Brain microvascular endothelial cell (primary cell): ENCODE data around the gene SF1.

Source experiments
- DNase-seq: peaks from one replicate; pipeline ENCODE4 v3.0.0-alpha.2; 2020
- H3K27ac ChIP-seq: fragments of 250-450 bp; sonication (Bioruptor Pico); 2 replicates; pipeline ENCODE4 v1.5.1; 2020; ENCODE audit warnings: mild to moderate bottlenecking, moderate library complexity
- H3K27me3 ChIP-seq: fragments of 250-450 bp; sonication (Bioruptor Pico); replicated peaks from 2 replicates; pipeline ENCODE4 v1.5.1; 2020; ENCODE audit warnings: mild to moderate bottlenecking
- H3K36me3 ChIP-seq: fragments of 250-450 bp; sonication (Bioruptor Pico); replicated peaks from 2 replicates; pipeline ENCODE4 v1.5.1; 2020; ENCODE audit warnings: mild to moderate bottlenecking
- H3K4me3 ChIP-seq: 2 replicates; pipeline ENCODE4 v1.5.1; 2011; ENCODE audit warnings: low read depth, mild to moderate bottlenecking, control low read depth, low read length, moderate library complexity
- in situ Hi-C: cut with HindIII; loops from 2 replicates; pipeline ENCODE4 v1.10.0; 2017; ENCODE audit warnings: low sequenced_read_pairs, low pct_ligation_motif_present
- TF ChIP-seq, protein P1 (sequence below): IDR thresholded peaks from 2 replicates; pipeline ENCODE4 v1.5.1; 2011; ENCODE audit warnings: low read depth, mild to moderate bottlenecking, moderate library complexity, low read length, control low read depth, inconsistent platforms; ENCODE audit errors: missing control alignments

The SF1 gene

DNA sequence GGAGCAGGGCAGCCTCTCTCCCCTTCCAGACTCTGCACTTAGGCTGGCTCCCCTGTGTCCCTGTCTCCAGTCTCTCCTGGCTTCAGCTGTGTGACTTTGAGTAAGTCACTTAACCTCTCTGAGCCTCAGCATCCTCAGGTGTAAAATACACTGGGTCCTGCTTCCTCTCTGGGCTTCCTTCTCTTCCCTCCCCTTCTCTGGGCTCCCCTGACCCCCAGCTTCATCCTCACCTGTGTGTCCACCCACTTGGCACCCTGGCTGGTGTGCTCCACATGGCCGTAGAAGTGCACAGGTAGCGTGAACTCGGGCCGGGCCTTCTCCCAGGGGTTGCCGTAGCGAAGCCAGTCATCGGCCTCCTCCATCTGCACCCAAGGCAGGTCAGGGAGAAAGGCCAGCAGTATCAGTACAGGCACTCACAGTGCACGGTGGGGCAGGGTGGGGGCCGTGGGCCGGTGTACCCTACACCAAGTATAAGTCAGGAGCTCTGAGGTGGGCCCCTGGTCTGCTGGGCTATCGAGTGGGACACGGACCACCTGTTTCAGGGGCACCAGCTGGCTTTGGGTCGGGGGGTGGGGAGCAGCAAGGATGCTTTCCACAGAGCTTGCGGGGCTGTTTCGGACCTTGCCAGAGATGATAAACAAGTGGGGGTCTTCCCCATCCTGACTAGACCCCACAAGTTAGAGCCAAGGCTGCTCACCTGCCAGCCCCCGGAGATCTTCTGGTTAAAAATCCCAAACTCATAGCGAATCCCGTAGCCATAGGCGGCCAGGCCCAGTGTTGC lies 20.6 kb downstream of the SF1 start:
- H3K36me3 ChIP-seq = peaks cover 12% of the 10 kb centered on the region
- DNase-seq = no peak
- TF ChIP-seq, protein P1, sequence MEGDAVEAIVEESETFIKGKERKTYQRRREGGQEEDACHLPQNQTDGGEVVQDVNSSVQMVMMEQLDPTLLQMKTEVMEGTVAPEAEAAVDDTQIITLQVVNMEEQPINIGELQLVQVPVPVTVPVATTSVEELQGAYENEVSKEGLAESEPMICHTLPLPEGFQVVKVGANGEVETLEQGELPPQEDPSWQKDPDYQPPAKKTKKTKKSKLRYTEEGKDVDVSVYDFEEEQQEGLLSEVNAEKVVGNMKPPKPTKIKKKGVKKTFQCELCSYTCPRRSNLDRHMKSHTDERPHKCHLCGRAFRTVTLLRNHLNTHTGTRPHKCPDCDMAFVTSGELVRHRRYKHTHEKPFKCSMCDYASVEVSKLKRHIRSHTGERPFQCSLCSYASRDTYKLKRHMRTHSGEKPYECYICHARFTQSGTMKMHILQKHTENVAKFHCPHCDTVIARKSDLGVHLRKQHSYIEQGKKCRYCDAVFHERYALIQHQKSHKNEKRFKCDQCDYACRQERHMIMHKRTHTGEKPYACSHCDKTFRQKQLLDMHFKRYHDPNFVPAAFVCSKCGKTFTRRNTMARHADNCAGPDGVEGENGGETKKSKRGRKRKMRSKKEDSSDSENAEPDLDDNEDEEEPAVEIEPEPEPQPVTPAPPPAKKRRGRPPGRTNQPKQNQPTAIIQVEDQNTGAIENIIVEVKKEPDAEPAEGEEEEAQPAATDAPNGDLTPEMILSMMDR = no peak
- H3K4me3 ChIP-seq = no peak overlapping the region
- in situ Hi-C loops = no loop called here
- no peak overlapping the region for H3K27ac ChIP-seq
- no peaks in the 10 kb centered on the region for H3K27me3 ChIP-seq

DNA sequence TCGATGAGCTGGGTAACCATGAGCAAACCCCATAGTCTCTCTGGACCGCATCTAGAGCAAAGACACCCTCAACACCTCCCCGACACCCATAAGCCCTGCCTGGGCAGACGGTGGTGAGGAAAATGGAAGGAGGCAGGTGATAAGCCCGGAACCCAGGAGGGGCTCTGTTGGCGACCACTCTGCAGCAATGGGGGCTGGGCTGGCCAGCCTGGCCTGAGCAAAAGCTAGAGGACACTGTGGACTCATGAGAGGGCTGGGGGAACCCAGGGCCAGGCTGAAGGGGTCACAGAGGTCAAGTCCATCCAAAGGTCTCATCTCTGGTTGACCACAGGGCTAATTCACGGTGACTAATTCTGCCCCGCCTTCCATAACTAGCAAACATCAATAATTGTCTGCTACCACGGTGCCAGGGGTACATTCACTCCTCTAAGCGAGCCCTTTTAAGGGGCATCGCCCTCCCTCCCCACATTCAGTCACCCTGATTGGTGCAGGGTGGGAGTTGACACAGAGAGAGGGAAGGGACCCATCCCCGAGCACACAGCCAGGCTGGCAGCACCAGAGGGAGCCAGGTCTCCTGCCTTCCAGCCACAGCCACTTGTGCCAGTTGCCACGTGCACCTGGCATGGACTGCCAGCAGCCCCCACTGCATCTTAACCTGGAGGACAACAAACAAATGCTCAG lies 22.5 kb downstream of the SF1 start:
- Histone ChIP-seq H3K36me3 (no peaks in the 10 kb centered on the region), H3K4me3 (no peak overlapping the region), H3K27ac (no peak overlapping the region), H3K27me3 (no peaks in the 10 kb centered on the region)
- TF ChIP-seq, protein P1 = no peak
- in situ Hi-C loops = no loop called here
- DNase-seq = no peak

DNA sequence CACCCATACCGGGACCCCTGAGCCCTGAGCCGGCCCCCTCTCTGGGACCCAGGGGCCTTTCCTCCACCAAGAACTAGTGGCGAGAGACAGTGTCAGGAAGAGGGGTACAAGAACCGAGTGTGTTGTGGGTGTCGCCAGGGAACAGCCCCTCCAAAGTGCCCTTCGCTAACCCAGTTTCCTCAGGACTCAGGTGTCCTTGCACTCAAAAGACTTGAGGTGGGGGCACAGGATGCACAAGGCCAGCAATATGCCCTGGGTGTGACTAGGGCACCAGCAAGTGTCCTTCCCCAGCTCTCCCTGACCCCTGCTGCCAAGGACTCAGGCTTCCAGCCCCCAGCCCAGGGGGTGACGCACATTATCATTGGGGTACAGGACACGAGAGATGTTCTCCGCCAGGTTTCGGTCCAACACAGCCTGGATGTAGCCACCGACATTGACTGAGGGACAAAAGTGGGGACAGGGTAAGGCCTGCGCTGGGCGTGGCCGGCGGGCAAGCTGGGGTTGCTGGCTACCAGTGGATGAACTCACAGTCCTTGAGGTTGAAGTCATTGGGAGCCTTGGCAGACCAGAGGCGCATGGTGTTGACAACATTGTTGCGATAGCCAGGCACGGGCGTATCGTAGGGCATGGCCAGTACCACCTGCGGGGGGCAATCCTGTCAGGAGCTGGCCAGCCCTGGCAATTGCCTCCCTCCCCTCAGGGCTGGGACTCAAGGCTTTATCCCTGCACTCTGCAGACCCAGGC lies 23.3 kb downstream of the SF1 start:
- Histone ChIP-seq H3K27ac (no peak overlapping the region), H3K4me3 (no peak overlapping the region), H3K36me3 (no peaks in the 10 kb centered on the region), H3K27me3 (no peaks in the 10 kb centered on the region)
- TF ChIP-seq, protein P1 = no peak
- in situ Hi-C loops = no loop called here
- no peak for DNase-seq

DNA sequence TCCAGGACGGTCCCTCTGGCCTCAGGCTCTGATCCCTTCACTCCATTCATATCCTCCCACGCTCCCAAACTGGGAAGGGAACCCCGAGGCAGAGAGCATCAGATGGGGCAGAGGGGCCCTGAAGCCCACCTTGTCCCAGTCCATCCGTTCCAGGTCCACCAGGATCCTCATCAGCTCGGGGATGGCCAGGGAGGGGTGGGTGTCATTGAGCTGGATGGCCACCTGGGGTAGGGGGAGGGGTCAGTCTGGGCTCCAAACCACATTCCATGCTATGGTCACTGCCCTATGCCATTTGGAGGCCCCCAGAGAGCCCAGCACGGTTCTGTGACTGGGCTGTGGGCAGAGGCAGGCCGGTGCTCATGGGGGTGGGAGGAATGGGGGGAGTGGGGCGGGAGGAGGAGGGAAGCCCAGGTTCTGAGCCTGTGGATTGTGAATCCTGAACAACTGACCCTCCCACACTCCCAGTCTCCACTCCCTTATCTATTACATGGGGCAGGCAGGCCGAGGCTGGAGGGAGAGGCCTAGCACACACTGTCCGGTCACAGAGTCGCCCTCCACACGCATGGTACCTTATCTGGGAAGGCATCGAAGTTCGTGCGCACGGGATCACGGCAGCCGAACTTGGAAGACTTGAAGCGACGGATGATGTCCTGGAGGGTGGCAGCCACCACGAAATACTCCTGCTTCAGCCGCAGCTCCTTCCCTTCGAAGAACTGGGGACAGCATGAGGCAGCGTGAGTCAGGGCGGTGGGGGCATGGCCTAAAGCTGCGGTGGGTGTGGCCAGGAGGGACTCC lies 24.0 kb downstream of the SF1 start:
- TF ChIP-seq, protein P1 = no peak
- Histone ChIP-seq H3K4me3 (no peak overlapping the region), H3K27ac (no peak overlapping the region), H3K36me3 (no peaks in the 10 kb centered on the region), H3K27me3 (no peaks in the 10 kb centered on the region)
- DNase-seq = no peak
- in situ Hi-C loops = no loop called here

DNA sequence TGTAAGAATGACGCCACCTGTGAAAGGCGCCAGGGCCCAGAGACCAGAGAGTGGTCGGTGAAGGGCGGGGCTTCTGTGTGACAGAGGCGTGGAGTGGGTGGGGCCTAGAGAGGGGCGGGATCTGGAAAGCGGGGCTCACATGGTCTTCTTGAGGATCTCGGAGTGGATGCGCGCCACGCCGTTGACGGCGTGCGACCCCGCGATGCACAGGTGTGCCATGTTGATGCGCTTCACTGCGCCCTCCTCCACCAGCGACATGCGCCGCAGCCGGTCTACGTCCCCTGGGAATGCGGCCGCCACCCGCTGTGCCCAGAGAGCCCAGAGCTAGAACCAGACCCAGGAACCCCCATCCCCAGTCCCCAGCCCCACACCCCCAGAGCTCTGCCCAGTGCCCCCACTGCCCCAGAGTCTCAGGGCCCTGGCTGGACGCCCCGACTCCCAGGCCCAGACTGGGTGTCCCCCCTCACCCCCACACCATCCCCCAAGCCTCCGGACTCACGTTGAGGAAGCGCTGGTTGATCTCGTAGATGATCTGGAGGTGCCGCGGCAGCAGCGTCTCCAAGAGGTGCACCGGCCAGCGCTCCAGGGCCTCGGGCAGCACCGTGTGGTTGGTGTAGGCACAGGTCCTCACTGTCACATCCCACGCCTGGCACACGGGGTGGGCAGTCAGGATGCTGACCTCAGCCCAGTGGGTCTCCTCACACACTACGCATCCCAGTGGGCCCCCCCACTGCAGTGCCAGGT lies 24.8 kb downstream of the SF1 start:
- Histone ChIP-seq H3K27me3 (no peaks in the 10 kb centered on the region), H3K27ac (no peak overlapping the region), H3K4me3 (no peak overlapping the region), H3K36me3 (no peaks in the 10 kb centered on the region)
- TF ChIP-seq, protein P1 = no peak
- in situ Hi-C loops = no loop called here
- no peak for DNase-seq
